GM12875 (cell line): Measurements from ENCODE around the gene RNF208.

Experiments
- H3K4me3 ChIP-seq: one replicate; pipeline ENCODE4 v1.5.1; 2011; ENCODE audit warnings: low read depth, low read length, control low read depth
- CTCF ChIP-seq: IDR thresholded peaks from 2 replicates; pipeline ENCODE4 v1.5.1; 2011; ENCODE audit warnings: low read depth, mild to moderate bottlenecking, control low read depth, inconsistent platforms, low read length, moderate library complexity, borderline replicate concordance; ENCODE audit not compliant: insufficient read depth

Gene RNF208

GRCh38 chr9:137194909-137195308 is 27.1 kb downstream of the RNF208 start:
- no peak overlapping the region for H3K4me3 ChIP-seq
- no peak for TF ChIP-seq CTCF

GRCh38 chr9:137194388-137194787 is 27.7 kb downstream of the RNF208 start:
- TF ChIP-seq CTCF: no peak
- no peak overlapping the region for H3K4me3 ChIP-seq

- no peak overlapping the region for H3K4me3 ChIP-seq
- no peak for TF ChIP-seq CTCF
Measured at GRCh38 chr9:137193771-137194170, 28.3 kb downstream of the RNF208 start.

- no peak for TF ChIP-seq CTCF
- no peak overlapping the region for H3K4me3 ChIP-seq
Measured at GRCh38 chr9:137192859-137193258, 29.2 kb downstream of the RNF208 start.

- no peak for TF ChIP-seq CTCF
- H3K4me3 ChIP-seq: no peak overlapping the region
Measured at GRCh38 chr9:137192448-137192780, 29.6 kb downstream of the RNF208 start.

- H3K4me3 ChIP-seq: no peak overlapping the region
- no peak for TF ChIP-seq CTCF
Measured at GRCh38 chr9:137191691-137192447, 30.2 kb downstream of the RNF208 start.

- no peak overlapping the region for H3K4me3 ChIP-seq
- TF ChIP-seq CTCF: no peak
Measured at GRCh38 chr9:137191245-137191644, 30.8 kb downstream of the RNF208 start.
